ENCODE data around the gene OGFOD3.

OGFOD3 gene

GRCh38 chr17:82399041-82399441 lies 19.3 kb downstream of the OGFOD3 start:
- Histone ChIP-seq H3K9me3 (ENCODE audit: insufficient read depth, low read length, severe bottlenecking) (no peaks in the 10 kb centered on the region), H2AFZ (ENCODE audit: low read depth, low read length) (no peak overlapping the region), H3K36me3 (ENCODE audit: insufficient read depth, low read length) (peaks cover 37% of the 10 kb centered on the region), H3K79me2 (ENCODE audit: insufficient read depth, low read length) (no peaks in the 10 kb centered on the region), H3K4me3 (ENCODE audit: low read depth in 1 of 2, low read length in 2 of 2) (no peak overlapping the region), H3K27me3 (ENCODE audit: insufficient read depth, low read length, poor library complexity) (no peaks in the 10 kb centered on the region), H3K4me2 (ENCODE audit: insufficient read depth, low read length) (no peak overlapping the region), H3K27ac (ENCODE audit: low read length) (no peak overlapping the region), H3K4me1 (ENCODE audit: insufficient read depth, low read length) (no peaks in the 10 kb centered on the region), H3K9ac (ENCODE audit: low read depth, low read length) (no peak overlapping the region), H4K20me1 (ENCODE audit: insufficient read depth, low read length) (no peaks in the 10 kb centered on the region)
- no peak for ATAC-seq (ENCODE audit: insufficient read depth, low read depth)
- no peak for DNase-seq
- TF ChIP-seq CTCF (IDR thresholded peaks at IDR 0.05; ENCODE audit: borderline replicate concordance, extremely low read depth, low read length, poor library complexity, severe bottlenecking) (no peak), EZH2 (IDR thresholded peaks at IDR 0.05; ENCODE audit: borderline replicate concordance, low read depth, low read length, severe bottlenecking) (no peak)

- DNase-seq (no peak), ATAC-seq (ENCODE audit: insufficient read depth, low read depth) (no peak)
- Histone ChIP-seq H3K36me3 (ENCODE audit: insufficient read depth, low read length) (peaks cover 37% of the 10 kb centered on the region), H3K4me2 (ENCODE audit: insufficient read depth, low read length) (no peak overlapping the region), H3K9ac (ENCODE audit: low read depth, low read length) (no peak overlapping the region), H3K27me3 (ENCODE audit: insufficient read depth, low read length, poor library complexity) (no peaks in the 10 kb centered on the region), H2AFZ (ENCODE audit: low read depth, low read length) (no peak overlapping the region), H4K20me1 (ENCODE audit: insufficient read depth, low read length) (no peaks in the 10 kb centered on the region), H3K79me2 (ENCODE audit: insufficient read depth, low read length) (no peaks in the 10 kb centered on the region), H3K4me1 (ENCODE audit: insufficient read depth, low read length) (no peaks in the 10 kb centered on the region), H3K27ac (ENCODE audit: low read length) (no peak overlapping the region), H3K4me3 (ENCODE audit: low read depth in 1 of 2, low read length in 2 of 2) (no peak overlapping the region), H3K9me3 (ENCODE audit: insufficient read depth, low read length, severe bottlenecking) (no peaks in the 10 kb centered on the region)
- no peak for TF ChIP-seq EZH2 (IDR thresholded peaks at IDR 0.05; ENCODE audit: borderline replicate concordance, low read depth, low read length, severe bottlenecking)
- no peak for TF ChIP-seq CTCF (IDR thresholded peaks at IDR 0.05; ENCODE audit: borderline replicate concordance, extremely low read depth, low read length, poor library complexity, severe bottlenecking)
These were observed 20.7 kb downstream of the OGFOD3 start for GRCh38 chr17:82397449-82398335.

GRCh38 chr17:82396601-82397435 lies 21.6 kb downstream of the OGFOD3 start:
- H3K9me3 ChIP-seq (ENCODE audit: insufficient read depth, low read length, severe bottlenecking) = no peaks in the 10 kb centered on the region
- H3K4me2 ChIP-seq (ENCODE audit: insufficient read depth, low read length) = no peak overlapping the region
- H3K9ac ChIP-seq (ENCODE audit: low read depth, low read length) = no peak overlapping the region
- H3K27ac ChIP-seq (ENCODE audit: low read length) = no peak overlapping the region
- H3K4me1 ChIP-seq (ENCODE audit: insufficient read depth, low read length) = no peaks in the 10 kb centered on the region
- H2AFZ ChIP-seq (ENCODE audit: low read depth, low read length) = no peak overlapping the region
- no peak overlapping the region for H3K4me3 ChIP-seq (ENCODE audit: low read depth in 1 of 2, low read length in 2 of 2)
- no peaks in the 10 kb centered on the region for H3K79me2 ChIP-seq (ENCODE audit: insufficient read depth, low read length)
- no peaks in the 10 kb centered on the region for H3K27me3 ChIP-seq (ENCODE audit: insufficient read depth, low read length, poor library complexity)
- no peaks in the 10 kb centered on the region for H4K20me1 ChIP-seq (ENCODE audit: insufficient read depth, low read length)
- TF ChIP-seq EZH2 (IDR thresholded peaks at IDR 0.05; ENCODE audit: borderline replicate concordance, low read depth, low read length, severe bottlenecking) = no peak
- TF ChIP-seq CTCF (IDR thresholded peaks at IDR 0.05; ENCODE audit: borderline replicate concordance, extremely low read depth, low read length, poor library complexity, severe bottlenecking) = no peak
- ATAC-seq (ENCODE audit: insufficient read depth, low read depth) (no peak), DNase-seq (no peak)
- peaks cover 44% of the 10 kb centered on the region for H3K36me3 ChIP-seq (ENCODE audit: insufficient read depth, low read length)
